H1 (cell line): ENCODE measurements around the gene RUSF1. TPM values are rescaled to one million over a fixed set of nuclear protein-coding genes. Genes with fewer than 3 reads are reported as not detected.

Experiments used
- ASH2L ChIP-seq: fragments of 200-600, 300-600 bp; sonication (generic); IDR thresholded peaks from one replicate; pipeline ENCODE4 v1.7.1; 2017; ENCODE audit warnings: low read length
- BACH1 ChIP-seq: IDR thresholded peaks from 2 replicates; pipeline ENCODE4 v1.6.1; 2012; ENCODE audit warnings: low read length, improper control_type of control experiment
- BCL11A ChIP-seq, 2 experiments: IDR thresholded peaks; one replicate each; pipeline ENCODE4 v1.6.1; 2011; ENCODE audit warnings: low read depth in 2 of 2, low read length in 2 of 2, mild to moderate bottlenecking in 2 of 2
- CHD2 ChIP-seq: IDR thresholded peaks from 2 replicates; pipeline ENCODE4 v1.6.1; 2012; ENCODE audit warnings: low read length, improper control_type of control experiment
- EGR1 ChIP-seq: IDR thresholded peaks from 2 replicates; pipeline ENCODE4 v1.6.1; 2011; ENCODE audit warnings: low read depth, low read length, borderline replicate concordance
- EP300 ChIP-seq, 2 experiments: IDR thresholded peaks; 1 replicate in 1 of 2; 2 replicates in 1 of 2; pipeline ENCODE4 v1.6.1; 2011 to 2012; ENCODE audit warnings: low read depth in 2 of 2, low read length in 2 of 2, mild to moderate bottlenecking in 2 of 2, borderline replicate concordance in 1 of 2, inconsistent platforms in 1 of 2, moderate library complexity in 1 of 2
- KDM5A ChIP-seq: fragments of 200-600 bp; IDR thresholded peaks from 2 replicates; pipeline ENCODE4 v1.7.1; 2012; ENCODE audit warnings: mild to moderate bottlenecking, low read length, inconsistent platforms, mixed read lengths
- PHF8 ChIP-seq: fragments of 200-600 bp; sonication (generic); conservative IDR thresholded peaks from 2 replicates; pipeline ENCODE4 v1.7.1; 2012; ENCODE audit warnings: low read depth, mild to moderate bottlenecking, inconsistent platforms, low read length, moderate library complexity
- POLR2A ChIP-seq, 2 experiments: IDR thresholded peaks; 1 replicate in 1 of 2; 2 replicates in 1 of 2; pipeline ENCODE4 v1.6.1; 2011; ENCODE audit warnings: low read depth in 2 of 2, low read length in 2 of 2, mild to moderate bottlenecking in 2 of 2; ENCODE audit errors: control extremely low read depth in 1 of 2
- POLR2AphosphoS5 ChIP-seq: IDR thresholded peaks from 2 replicates; pipeline ENCODE4 v1.6.1; 2011; ENCODE audit warnings: low read depth, low read length
- RBBP5 ChIP-seq: IDR thresholded peaks from 2 replicates; pipeline ENCODE4 v1.7.1; 2012; ENCODE audit warnings: low read depth, mild to moderate bottlenecking, inconsistent platforms, low read length, moderate library complexity, borderline replicate concordance
- RNF2 ChIP-seq: fragments of 200-900, 300-1000 bp; sonication (generic); IDR thresholded peaks from 2 replicates; pipeline ENCODE4 v1.7.1; 2016; ENCODE audit warnings: borderline replicate concordance, low read depth, mild to moderate bottlenecking, antibody characterized with exemption, low read length; ENCODE audit not compliant: poor library complexity, severe bottlenecking; ENCODE audit errors: missing control alignments
- SAP30 ChIP-seq: fragments of 300-600 bp; sonication (generic); IDR thresholded peaks from 2 replicates; pipeline ENCODE4 v1.7.1; 2012; ENCODE audit warnings: low read length, moderate library complexity, mild to moderate bottlenecking, inconsistent platforms; ENCODE audit not compliant: insufficient read depth, insufficient replicate concordance
- SIN3A ChIP-seq, 2 experiments: IDR thresholded peaks in 1 of 2; conservative IDR thresholded peaks in 1 of 2; 2 replicates each; pipeline ENCODE4 v1.6.1; 2011 to 2012; ENCODE audit warnings: low read length in 2 of 2, improper control_type of control experiment in 1 of 2, low read depth in 1 of 2, mild to moderate bottlenecking in 1 of 2
- SIRT6 ChIP-seq: IDR thresholded peaks from one replicate; pipeline ENCODE4 v1.7.1; 2012; ENCODE audit warnings: low read length, inconsistent platforms
- SP4 ChIP-seq: IDR thresholded peaks from 2 replicates; pipeline ENCODE4 v1.6.1; 2012; ENCODE audit warnings: low read length, inconsistent platforms
- TAF1 ChIP-seq: IDR thresholded peaks from 2 replicates; pipeline ENCODE4 v1.6.1; 2011; ENCODE audit warnings: mild to moderate bottlenecking, low read depth, low read length
- TAF7 ChIP-seq: optimal IDR thresholded peaks from 2 replicates; pipeline ENCODE3; 2011; ENCODE audit warnings: low read depth, mild to moderate bottlenecking, inconsistent platforms, low read length, moderate library complexity, borderline replicate concordance
- TBP ChIP-seq: IDR thresholded peaks from 2 replicates; pipeline ENCODE4 v1.6.1; 2011; ENCODE audit warnings: low read depth, low read length, improper control_type of control experiment
- YY1 ChIP-seq: IDR thresholded peaks from 2 replicates; pipeline ENCODE4 v1.6.1; 2011; ENCODE audit warnings: low read depth, mild to moderate bottlenecking, low read length
- polyA plus RNA-seq, 7 experiments: library from polyadenylated mRNA; depleted of rRNA in 3 of 7; stranded (reverse) in 5 of 7; unstranded in 2 of 7; fragments of >200 nt in 5 of 7; fragments of 200-250 nt in 2 of 7; gene quantifications; 1 replicate in 5 of 7; 2 replicates in 1 of 7; 4 replicates in 1 of 7; pipeline versions ENCODE4 v1.2.1 to v1.2.3, GENCODE V29; 2011 to 2013; ENCODE audit warnings: missing spikeins in 2 of 7, mixed read lengths in 2 of 7
- total RNA-seq: library from RNA; stranded (reverse); fragmentation: NEBNext Ultra II Directional; extraction: Animal tissue kit (Norgen Biotek cat#: 25700); gene quantifications from 2 replicates; pipeline ENCODE4 v1.2.1, GENCODE V29; 2021
- TF ChIP-seq, protein P1 (sequence below): IDR thresholded peaks from 2 replicates; pipeline ENCODE4 v1.6.1; 2011; ENCODE audit warnings: low read length, improper control_type of control experiment
- TF ChIP-seq, protein P2 (sequence below): IDR thresholded peaks from 2 replicates; pipeline ENCODE4 v1.6.1; 2011; ENCODE audit warnings: low read depth, mild to moderate bottlenecking, low read length; ENCODE audit not compliant: insufficient read depth

The RUSF1 gene
- total and polyA plus RNA-seq, 2 of the 8 experiments (the other 6 are each of a cell fraction or from before 2014, with no cell fraction given) = 22.5 to 33.7 TPM

DNA sequence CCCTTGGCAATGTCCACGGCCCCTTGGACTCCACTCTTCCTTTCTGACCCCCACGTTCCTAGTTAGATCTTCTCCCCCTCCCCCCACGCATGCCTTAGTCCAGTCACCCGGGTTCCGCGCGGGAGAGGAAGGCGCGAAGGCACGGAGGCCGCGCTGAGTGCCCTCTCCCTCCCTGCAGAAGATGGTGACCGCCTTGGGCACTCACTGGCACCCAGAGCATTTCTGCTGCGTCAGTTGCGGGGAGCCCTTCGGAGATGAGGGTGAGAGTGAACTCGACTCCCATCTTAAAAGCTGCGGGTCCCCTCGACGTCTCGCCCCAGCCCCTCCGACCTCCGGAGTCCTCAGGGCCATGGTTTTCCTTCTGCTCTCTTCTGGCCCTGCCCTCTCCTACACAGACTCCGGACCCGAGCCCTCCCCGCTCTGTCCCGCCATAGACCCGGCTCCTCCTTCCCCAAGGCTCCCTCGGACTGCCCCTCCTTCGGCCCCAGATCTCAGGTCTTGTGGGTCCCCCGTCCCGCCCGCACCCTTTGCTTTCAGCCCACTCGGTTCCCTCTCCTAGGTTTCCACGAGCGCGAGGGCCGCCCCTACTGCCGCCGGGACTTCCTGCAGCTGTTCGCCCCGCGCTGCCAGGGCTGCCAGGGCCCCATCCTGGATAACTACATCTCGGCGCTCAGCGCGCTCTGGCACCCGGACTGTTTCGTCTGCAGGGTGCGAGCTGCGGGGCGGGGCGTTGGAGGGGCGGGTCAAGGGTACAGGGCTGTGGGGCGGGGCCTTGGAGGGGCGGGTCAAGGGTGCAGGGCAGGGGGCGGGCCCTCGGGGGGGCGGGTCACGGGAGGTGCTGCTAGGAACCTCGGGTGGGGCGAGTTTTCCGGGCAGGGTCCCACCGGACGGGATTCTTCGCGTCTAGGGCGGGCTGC lies 31.6 kb downstream of the RUSF1 start (continued):
- TF ChIP-seq, protein P1, sequence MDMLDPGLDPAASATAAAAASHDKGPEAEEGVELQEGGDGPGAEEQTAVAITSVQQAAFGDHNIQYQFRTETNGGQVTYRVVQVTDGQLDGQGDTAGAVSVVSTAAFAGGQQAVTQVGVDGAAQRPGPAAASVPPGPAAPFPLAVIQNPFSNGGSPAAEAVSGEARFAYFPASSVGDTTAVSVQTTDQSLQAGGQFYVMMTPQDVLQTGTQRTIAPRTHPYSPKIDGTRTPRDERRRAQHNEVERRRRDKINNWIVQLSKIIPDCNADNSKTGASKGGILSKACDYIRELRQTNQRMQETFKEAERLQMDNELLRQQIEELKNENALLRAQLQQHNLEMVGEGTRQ = no peak
- TF ChIP-seq ASH2L (peak; percentile 81), EP300 (IDR thresholded peaks at IDR 0.05; ENCODE audit: borderline replicate concordance in 1 of 2, low read depth in 2 of 2, low read length in 2 of 2) (no peak), BACH1 (no peak), POLR2AphosphoS5 (peak; percentile 32; the same call in 1 of the 2 replicates), EGR1 (no peak), SIN3A (conservative IDR thresholded peaks at IDR 0.05 in 1 of 2, IDR thresholded peaks at IDR 0.05 in 1 of 2; ENCODE audit: low read depth in 1 of 2, low read length in 2 of 2) (no peak), BCL11A (IDR thresholded peaks at IDR 0.05; ENCODE audit: low read depth in 2 of 2, low read length in 2 of 2) (no peak), PHF8 (peak; percentile 77), TAF7 (peak; percentile 59), RNF2 (no peak), TAF1 (peak; percentile 53; the same call in 1 of the 2 replicates), POLR2A (IDR thresholded peaks at IDR 0.05; ENCODE audit: control extremely low read depth in 1 of 2, low read depth in 2 of 2, low read length in 2 of 2) (peak in 1 of 2 experiments; percentile 77; a peak in 2 of 3 replicates), SIRT6 (no peak), CHD2 (no peak), TBP (peak; percentile 62; the same call in 1 of the 2 replicates), SP4 (no peak), RBBP5 (no peak; the same call in 1 of the 2 replicates), KDM5A (no peak), YY1 (no peak), SAP30 (no peak)
- TF ChIP-seq, protein P2, sequence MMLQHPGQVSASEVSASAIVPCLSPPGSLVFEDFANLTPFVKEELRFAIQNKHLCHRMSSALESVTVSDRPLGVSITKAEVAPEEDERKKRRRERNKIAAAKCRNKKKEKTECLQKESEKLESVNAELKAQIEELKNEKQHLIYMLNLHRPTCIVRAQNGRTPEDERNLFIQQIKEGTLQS = no peak
